GM19023 (cell line): ENCODE data around the gene LRRC46.

Source experiments
- ATAC-seq: cut with Tn5 transposase; IDR thresholded peaks from one replicate; pipeline ENCODE4 v1.9.1; 2021; ENCODE audit warnings: mild to moderate bottlenecking, moderate library complexity; ENCODE audit not compliant: unreplicated experiment

The LRRC46 gene

GRCh38 chr17:47875011-47875985 lies 43.8 kb downstream of the LRRC46 start:
- no peak for ATAC-seq

GRCh38 chr17:47877368-47878034 lies 46.0 kb downstream of the LRRC46 start:
- no peak for ATAC-seq

DNA sequence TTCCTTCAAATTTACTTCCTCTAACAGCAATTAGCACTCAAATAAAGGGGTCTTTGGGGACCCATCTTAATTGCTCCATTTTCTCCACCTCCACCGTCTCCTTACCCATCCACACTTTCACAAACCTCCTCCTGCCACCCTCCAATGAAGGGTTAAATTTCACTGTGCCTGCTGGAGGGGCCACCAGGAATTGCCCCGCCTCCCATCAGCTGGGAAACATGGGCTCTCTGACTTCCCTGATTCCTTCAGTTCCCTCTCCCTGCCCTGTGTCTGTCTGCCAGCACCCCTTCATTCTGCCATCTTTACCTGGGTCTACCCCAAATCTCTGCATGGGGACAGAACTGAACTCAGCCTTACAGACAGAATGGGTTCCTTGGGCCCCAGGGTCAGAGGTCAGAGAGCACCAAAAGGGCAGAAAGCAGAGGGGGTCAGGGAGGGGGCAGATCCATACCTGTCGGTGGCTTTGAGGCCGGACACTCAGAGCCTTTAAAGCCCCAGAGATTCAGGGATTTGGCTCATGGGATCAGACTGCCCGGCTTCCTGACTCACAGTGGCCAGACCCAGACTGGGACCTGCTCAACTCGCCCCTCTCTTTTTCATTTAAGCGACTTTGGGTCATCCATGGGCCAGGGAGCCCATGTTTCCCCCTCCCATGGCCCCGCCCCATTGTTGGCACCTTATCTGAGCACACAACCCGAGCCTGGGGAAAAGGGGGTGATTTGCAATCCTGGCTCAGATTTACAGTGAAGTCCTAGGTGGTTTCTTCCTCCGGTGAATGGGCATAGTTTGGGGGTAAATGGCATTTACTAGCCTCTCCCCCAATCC lies 46.9 kb downstream of the LRRC46 start:
- ATAC-seq, result no peak

GRCh38 chr17:47879028-47879585 lies 47.6 kb downstream of the LRRC46 start:
- ATAC-seq, result no peak

GRCh38 chr17:47879776-47880454 lies 48.4 kb downstream of the LRRC46 start:
- no peak for ATAC-seq

DNA sequence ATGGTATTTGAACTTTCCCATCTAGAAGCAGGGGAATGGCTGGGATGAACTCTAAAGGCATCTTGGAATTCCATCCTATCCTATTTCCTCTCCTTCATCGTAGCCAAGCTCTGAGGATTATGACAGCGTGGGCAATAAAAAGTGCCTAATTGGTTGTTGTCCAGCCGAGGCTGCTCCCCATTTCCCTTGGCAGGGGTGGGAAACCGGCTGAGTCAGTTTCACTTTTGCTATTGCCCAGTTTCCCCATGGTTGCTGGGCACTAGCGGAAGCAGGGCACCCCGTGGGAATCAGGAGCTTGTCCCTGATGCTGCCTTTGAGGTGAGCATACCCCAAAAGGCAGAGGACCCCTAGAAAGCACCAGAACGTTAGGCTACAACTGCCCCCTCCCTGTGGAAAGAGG lies 50.8 kb downstream of the LRRC46 start:
- ATAC-seq, result no peak

DNA sequence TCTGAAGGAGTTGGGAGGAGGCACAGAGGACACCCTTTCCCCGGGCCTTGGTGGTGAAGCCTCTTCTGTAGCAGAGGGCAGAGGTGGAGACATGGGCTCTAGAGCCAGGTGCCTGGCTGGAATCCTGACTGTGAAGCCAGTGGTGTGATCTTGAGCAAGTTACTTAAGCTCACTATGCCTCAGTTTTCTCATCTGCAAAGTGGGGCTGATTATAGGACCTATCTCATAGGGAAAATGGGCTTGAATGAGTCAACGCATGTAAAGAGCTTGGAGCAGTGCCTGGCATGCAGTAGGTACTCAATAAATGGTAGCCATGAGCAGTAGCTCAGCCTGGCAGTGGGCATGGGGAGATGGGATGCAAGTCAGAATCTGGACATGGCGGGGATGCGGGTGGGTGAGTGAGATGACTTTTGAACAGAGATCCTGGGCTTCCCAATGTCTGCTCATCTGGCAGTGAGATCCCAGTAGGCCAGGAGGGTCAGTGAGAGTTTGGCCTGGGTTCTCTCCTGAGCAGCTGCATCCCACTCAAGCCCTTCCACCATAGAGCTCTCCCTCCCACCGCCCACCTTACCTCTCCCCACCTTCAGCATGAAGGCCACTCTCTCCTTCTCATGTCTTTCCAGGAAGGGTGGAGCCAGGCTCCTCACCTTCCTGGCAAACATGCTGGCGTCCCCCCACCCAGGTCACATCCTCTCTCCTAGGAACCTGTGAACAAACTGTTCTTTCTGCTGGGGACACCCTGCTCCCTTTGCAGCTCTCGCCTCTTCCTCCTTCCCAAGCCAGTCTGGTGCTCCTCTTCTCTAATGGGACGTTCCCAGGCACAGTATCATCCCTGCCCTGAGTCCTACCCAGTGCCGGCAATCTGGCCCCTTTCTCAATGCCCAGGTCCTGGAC lies 51.5 kb downstream of the LRRC46 start:
- no peak for ATAC-seq

- no peak for ATAC-seq
Observed at GRCh38 chr17:47883589-47884426, 52.3 kb downstream of the LRRC46 start.

DNA sequence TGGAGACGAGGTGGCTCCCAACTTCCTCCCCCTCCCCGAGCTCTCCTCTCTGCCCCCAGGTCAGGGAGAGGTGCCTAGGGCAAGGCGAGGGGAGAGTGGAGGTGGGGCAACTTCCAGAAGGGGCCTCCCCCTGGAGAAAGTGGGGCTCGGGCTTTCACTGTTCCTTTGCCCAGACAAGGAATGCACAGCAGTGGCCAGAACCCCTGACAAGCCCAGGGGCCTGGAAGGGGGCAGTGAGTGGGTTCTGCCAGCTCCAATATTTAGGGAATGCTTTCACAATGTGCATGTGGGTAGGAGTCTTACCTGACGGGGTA lies 52.9 kb downstream of the LRRC46 start:
- no peak for ATAC-seq

- ATAC-seq, result no peak
Observed at GRCh38 chr17:47884905-47885730, 53.6 kb downstream of the LRRC46 start.
